Measurements from ENCODE around the gene MRPS18B. TPM values are rescaled to one million over a fixed set of nuclear protein-coding genes. Genes with fewer than 3 reads are reported as not detected.

The MRPS18B gene
- total RNA-seq, 4 donors from 2014 or later, result 35.0 to 41.2 (median 36.7) TPM

DNA sequence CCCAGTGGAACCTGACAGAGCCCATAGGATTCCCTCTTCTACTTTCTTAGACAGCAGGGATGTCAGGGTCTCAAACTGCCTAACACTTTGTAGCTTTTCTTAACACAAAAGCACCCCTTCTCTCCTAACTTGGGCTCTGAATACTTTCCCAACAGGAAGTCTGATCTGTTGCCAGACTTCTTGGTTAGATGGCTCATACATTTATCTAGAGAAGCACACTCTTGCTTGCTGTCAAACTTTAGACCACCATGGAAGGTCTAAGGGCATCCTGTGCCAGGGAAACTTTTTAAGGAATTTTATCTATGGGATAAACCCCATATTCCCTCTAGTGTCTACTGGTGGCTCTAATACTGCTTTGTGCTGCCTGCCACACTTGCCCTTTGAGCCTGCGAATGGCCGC, 26.0 kb downstream of the MRPS18B start:
- Histone ChIP-seq H3K4me3 (no peak overlapping the region), H3K27ac (no peak overlapping the region), H3K36me3 (peaks cover 0 to 72% of the 10 kb centered on the region in 2 donors), H3K9me3 (no peaks in the 10 kb centered on the region), H3K4me1 (peaks cover 0 to 23% (median 9%) of the 10 kb centered on the region in 3 donors), H3K27me3 (no peaks in the 10 kb centered on the region)
- WGBS, 2 donors (ENCODE audit: low coverage in 1 of 2), result 86 to 94% methylated on average over 2 of the region's 2 CpGs
- no peak for ATAC-seq
- TF ChIP-seq EP300 (IDR thresholded peaks at IDR 0.05), result no peak
- no peak for TF ChIP-seq POLR2AphosphoS5 (IDR thresholded peaks at IDR 0.05)
- TF ChIP-seq, protein P1, sequence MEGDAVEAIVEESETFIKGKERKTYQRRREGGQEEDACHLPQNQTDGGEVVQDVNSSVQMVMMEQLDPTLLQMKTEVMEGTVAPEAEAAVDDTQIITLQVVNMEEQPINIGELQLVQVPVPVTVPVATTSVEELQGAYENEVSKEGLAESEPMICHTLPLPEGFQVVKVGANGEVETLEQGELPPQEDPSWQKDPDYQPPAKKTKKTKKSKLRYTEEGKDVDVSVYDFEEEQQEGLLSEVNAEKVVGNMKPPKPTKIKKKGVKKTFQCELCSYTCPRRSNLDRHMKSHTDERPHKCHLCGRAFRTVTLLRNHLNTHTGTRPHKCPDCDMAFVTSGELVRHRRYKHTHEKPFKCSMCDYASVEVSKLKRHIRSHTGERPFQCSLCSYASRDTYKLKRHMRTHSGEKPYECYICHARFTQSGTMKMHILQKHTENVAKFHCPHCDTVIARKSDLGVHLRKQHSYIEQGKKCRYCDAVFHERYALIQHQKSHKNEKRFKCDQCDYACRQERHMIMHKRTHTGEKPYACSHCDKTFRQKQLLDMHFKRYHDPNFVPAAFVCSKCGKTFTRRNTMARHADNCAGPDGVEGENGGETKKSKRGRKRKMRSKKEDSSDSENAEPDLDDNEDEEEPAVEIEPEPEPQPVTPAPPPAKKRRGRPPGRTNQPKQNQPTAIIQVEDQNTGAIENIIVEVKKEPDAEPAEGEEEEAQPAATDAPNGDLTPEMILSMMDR (IDR thresholded peaks at IDR 0.05), result no peak
- no peak for TF ChIP-seq POLR2A (IDR thresholded peaks at IDR 0.05)

DNA sequence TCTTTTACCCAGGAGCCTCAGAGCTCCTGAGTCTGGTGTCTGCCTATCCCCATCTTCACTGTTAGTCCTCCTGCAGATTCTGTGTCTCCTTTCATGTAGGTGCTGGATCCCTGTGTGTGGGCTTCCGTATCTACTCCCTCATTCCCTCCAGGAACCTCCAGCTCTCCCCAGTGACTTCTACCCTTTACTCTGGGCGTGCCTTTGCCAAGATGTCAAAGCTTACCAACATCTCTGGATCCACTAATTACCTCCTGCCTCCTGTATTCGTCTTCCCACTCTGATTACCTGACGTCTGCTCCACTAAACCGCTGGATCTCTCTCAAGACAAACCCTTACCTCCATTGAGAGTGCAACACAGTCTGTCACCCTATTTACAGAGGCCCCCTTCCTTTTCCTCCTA, 27.1 kb downstream of the MRPS18B start:
- Histone ChIP-seq H3K36me3 (peaks cover 0 to 63% of the 10 kb centered on the region in 2 donors), H3K4me1 (peaks cover 0 to 33% (median 9%) of the 10 kb centered on the region in 3 donors), H3K27me3 (no peaks in the 10 kb centered on the region), H3K9me3 (no peaks in the 10 kb centered on the region), H3K27ac (no peak overlapping the region), H3K4me3 (no peak overlapping the region)
- TF ChIP-seq POLR2AphosphoS5 (IDR thresholded peaks at IDR 0.05) (no peak), EP300 (IDR thresholded peaks at IDR 0.05) (no peak), POLR2A (IDR thresholded peaks at IDR 0.05) (no peak)
- TF ChIP-seq, protein P1 (IDR thresholded peaks at IDR 0.05), result no peak
- no peak for ATAC-seq
- 66 to 77% methylated on average over 5 of the region's 5 CpGs for WGBS, 2 donors (ENCODE audit: low coverage in 1 of 2)

DNA sequence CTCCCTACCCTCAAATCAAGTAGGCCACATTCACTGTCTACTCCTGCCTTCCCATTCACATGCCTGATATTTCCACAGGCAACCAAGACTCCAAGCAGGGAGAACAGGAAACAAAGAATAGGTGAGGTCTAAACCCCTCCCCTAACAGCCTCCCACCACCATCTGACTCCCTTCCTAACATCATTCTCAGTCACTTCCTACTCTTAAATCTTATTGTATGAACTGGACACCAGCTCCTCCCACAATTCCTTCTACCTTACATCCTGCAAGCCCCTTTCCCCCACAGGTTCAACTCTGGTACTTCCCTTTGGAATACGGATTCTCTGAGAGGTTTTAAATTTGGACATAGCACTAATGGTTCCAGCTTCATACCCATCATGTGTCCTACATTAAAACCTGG, 28.3 kb downstream of the MRPS18B start:
- Histone ChIP-seq H3K27me3 (no peaks in the 10 kb centered on the region), H3K9me3 (no peaks in the 10 kb centered on the region), H3K36me3 (peaks cover 0 to 62% of the 10 kb centered on the region in 2 donors), H3K4me3 (no peak overlapping the region), H3K4me1 (peaks cover 0 to 33% (median 9%) of the 10 kb centered on the region in 3 donors), H3K27ac (peak overlapping the region in 2 of 4 donors; percentile 97)
- 23 to 83% methylated on average over 1 of the region's 1 CpG for WGBS, 2 donors (ENCODE audit: low coverage in 1 of 2)
- TF ChIP-seq EP300 (IDR thresholded peaks at IDR 0.05) (no peak), POLR2A (IDR thresholded peaks at IDR 0.05) (no peak), POLR2AphosphoS5 (IDR thresholded peaks at IDR 0.05) (no peak)
- TF ChIP-seq, protein P1 (IDR thresholded peaks at IDR 0.05), result no peak
- no peak for ATAC-seq

DNA sequence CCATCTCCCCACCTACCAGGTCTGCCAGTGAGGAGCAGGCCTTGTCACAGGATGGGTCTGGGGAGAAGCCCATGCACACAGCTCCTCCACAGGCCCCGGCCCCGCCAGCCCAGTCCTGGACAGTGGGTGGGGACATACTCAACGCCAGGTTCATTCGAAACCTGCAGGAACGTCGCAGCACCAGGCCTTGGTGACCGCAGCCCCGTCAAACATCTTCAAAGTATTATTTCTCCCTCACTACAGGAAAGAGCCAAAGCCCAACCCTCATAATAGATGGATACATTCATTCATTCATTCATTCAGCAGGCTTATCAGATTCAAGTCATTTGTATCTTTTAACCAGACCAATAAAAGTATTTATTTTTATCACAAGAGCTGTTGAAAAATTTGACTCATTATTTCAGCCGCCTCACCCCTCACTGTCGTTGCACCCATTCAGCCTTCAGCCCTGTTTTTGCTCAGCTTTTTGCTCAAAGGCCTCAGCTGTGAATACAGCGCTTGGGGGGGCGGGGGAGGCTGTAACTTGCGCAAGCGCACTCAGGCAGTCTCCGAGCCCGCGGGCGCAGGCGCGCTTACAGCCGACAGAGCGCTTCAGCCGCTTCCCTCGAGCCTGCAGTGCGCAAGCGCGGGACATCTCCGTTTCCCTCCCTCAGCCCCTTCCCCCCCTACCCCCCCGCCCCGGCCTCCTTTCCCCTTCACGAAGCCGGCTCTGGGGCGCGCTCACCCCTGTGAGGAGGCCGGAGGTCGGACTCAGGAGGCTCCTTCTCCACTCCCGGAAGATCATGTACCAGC, 29.0 kb downstream of the MRPS18B start, which contains the start of gene C6orf136:
Gene C6orf136 (plus strand): TSS at position 684 of the 792 bp plus-strand sequence. CDS start 99 bp downstream, at position 783.
- Histone ChIP-seq H3K36me3 (peaks cover 0 to 62% of the 10 kb centered on the region in 2 donors), H3K27me3 (no peaks in the 10 kb centered on the region), H3K4me1 (peaks cover 0 to 33% (median 9%) of the 10 kb centered on the region in 3 donors), H3K27ac (peak within 1 kb of the TSS; percentile 90 to 99 (median 97)), H3K9me3 (no peaks in the 10 kb centered on the region), H3K4me3 (peak within 1 kb of the TSS; percentile 84 to 87)
- WGBS, 2 donors (ENCODE audit: low coverage in 1 of 2), result 18 to 32% methylated on average over 8 of the region's 37 CpGs
- TF ChIP-seq, protein P1 (IDR thresholded peaks at IDR 0.05), result peak in 2 of 4 experiments; percentile 5 to 7
- TF ChIP-seq EP300 (IDR thresholded peaks at IDR 0.05), result no peak
- ATAC-seq, result peak; percentile 94

Data from gastroesophageal sphincter (tissue), 4 donors.